ENCODE measurements around the gene PMEPA1.
"Not testable (repeated sequence)": the region's sequence is repeated elsewhere in the genome, so short reads cannot be mapped to it uniquely, and the experiment has no call there.

Gene PMEPA1

DNA sequence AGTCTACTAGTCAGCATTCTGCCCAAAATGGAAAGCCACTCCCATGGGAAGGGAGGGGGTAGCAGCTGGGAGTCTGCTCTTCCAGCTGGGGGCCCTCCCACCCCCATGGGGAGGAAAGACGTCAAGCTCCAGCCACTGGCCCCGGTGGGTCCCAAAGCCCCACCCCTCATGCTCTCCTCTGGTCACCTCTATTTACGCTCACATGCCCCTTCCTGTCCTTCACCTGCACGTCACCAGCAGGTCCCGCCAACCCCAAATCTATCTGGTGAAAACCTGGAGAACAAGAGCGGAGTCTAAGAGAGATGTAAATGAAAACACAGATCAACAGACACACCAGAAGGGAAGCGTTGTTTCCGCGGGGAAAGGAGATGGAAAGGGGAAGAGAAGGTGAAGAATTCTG lies 59.5 kb downstream of the PMEPA1 start:
- TF ChIP-seq ZNF274 (IDR thresholded peaks at IDR 0.05; ENCODE audit: low read depth, low read length): no peak
- H3K4me3 ChIP-seq (ENCODE audit: low read length): no peak overlapping the region

DNA sequence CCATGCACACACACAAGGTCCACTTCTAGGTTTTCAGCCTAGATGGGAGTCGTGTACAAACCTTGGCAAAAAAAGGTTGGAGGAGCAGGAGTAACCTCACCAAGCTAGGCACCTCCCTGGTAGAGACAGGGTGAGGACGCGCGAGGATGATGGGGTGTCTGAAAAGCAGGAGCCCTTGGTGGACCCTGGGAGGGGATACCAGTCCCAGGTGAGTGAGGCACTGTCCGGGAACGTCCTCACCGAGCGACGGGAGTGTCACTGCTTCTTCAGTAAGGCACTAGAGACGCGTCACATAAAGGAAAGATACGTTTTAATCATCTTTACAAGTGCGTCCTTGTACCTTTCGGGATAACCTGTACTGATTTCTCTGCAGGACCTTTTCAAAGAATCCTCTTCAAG lies 60.2 kb downstream of the PMEPA1 start:
- no peak for TF ChIP-seq ZNF274 (IDR thresholded peaks at IDR 0.05; ENCODE audit: low read depth, low read length)

DNA sequence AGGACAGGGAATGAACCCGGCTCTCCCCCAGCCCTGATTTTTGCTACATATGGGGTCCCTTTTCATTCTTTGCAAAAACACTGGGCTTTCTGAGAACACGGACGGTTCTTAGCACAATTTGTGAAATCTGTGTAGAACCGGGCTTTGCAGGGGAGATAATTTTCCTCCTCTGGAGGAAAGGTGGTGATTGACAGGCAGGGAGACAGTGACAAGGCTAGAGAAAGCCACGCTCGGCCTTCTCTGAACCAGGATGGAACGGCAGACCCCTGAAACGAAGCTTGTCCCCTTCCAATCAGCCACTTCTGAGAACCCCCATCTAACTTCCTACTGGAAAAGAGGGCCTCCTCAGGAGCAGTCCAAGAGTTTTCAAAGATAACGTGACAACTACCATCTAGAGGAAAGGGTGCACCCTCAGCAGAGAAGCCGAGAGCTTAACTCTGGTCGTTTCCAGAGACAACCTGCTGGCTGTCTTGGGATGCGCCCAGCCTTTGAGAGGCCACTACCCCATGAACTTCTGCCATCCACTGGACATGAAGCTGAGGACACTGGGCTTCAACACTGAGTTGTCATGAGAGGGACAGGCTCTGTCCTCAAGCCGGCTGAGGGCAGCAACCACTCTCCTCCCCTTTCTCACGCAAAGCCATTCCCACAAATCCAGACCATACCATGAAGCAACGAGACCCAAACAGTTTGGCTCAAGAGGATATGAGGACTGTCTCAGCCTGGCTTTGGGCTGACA lies 60.8 kb downstream of the PMEPA1 start:
- no peak for TF ChIP-seq ZNF274 (IDR thresholded peaks at IDR 0.05; ENCODE audit: low read depth, low read length)
- no peak overlapping the region for H3K4me3 ChIP-seq (ENCODE audit: low read length)

More for the DNA sequence above, 60.2 kb downstream of the PMEPA1 start:
- H3K4me3 ChIP-seq (ENCODE audit: low read length): no peak overlapping the region

DNA sequence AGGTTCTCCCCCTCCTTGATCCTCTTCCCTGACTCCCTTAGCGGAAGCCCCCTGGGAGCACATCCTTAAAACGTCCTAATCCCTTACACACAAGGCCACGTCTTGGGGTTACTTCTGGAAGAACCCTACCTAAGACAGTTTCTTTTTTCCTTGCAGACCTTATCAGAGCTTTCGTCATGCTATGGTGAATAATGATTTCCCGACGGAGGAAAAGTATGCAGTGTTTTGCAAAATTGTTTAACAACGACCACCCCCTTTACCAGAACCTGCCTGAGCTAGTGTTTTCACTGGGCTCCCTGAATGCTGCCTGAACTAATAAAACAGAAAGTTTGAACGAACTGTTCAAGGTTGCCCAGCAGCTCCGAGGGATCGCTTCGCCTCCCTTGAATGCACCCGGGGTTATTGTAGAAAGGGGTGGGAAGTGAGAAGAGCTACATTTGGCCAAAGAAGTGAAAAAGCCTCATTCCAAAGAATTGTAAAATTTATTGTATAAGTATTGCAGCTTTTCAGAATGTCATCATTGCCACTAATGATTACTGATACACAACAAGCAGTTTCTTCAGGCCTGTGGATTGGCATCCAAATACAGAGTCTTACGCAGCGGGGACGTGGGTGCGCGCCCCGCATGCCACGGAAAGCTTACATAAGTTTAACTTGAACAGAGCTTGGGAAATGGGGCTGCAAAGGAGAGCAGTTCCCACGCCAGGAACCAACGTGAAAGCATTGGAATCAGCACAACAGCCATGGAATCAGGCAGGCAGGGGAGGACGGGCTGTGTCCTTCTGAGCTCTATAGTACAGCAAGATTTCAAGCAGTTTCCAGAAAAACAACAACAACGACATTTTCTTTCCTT lies 61.7 kb downstream of the PMEPA1 start:
- TF ChIP-seq ZNF274 (IDR thresholded peaks at IDR 0.05; ENCODE audit: low read depth, low read length): no peak
- no peak overlapping the region for H3K4me3 ChIP-seq (ENCODE audit: low read length)

DNA sequence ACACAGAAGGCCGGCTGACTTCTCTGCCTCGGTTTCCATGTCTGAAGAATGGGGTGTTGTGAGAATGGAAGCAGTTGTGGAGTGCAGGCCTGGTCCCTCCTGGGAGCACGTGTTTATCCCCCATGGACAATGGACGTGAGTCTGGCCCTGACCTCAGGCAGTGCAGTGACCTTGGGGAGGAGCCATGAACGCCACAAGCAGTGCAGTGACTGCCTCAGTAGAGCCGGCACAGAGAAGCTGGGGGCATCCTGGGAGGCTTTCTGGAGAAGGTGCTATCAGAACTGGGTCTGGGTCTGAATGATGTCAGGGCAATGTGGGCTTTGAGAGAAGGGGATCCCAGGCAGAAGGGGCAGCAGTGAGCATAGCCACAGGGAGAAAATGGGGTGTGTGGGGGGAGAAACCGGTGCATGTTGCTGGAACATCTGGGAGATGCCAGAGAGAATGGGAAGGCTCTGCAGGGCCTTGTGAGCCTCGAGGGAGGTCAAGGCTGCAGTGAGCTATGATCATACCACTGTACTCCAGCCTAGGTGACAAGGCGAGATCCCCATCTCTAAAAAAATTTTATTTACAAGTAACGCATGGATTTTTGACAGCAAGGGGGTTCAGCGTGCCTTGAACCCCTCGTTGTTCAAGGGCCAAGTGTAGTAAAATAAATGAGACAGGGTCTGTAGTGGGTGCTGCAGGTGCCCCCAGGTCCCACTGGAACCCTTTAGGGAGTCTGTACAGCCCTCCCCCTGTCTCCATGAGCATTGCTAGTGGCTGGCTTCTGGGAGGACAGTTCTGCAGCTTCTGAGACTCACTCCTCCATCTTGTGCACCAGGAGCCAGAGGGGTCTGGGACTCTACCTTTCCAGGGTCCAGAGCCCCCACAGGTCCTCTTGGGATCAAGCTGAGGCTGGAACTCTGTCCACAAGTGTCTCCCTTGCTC lies 62.5 kb downstream of the PMEPA1 start:
- H3K4me3 ChIP-seq (ENCODE audit: low read length): no peak overlapping the region
- TF ChIP-seq ZNF274 (IDR thresholded peaks at IDR 0.05; ENCODE audit: low read depth, low read length): no peak

DNA sequence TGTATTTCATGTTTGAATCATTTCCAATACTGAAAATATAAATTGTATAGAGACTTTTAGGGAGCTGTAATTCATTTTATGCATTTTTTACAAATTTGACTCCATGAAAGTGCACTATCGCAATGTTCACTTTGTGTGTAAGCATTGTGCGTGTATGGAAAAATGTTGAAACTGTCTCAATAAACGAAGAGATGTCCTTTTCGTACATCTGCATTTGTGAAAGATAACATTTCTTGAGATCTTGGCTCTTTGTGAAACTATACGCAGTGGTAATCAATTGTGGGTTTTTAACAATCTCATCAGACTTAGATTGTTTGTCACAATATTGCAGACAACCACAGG lies 70.9 kb downstream of the PMEPA1 start:
- TF ChIP-seq ZNF274 (IDR thresholded peaks at IDR 0.05; ENCODE audit: low read depth, low read length): no peak
- no peak overlapping the region for H3K4me3 ChIP-seq (ENCODE audit: low read length)

DNA sequence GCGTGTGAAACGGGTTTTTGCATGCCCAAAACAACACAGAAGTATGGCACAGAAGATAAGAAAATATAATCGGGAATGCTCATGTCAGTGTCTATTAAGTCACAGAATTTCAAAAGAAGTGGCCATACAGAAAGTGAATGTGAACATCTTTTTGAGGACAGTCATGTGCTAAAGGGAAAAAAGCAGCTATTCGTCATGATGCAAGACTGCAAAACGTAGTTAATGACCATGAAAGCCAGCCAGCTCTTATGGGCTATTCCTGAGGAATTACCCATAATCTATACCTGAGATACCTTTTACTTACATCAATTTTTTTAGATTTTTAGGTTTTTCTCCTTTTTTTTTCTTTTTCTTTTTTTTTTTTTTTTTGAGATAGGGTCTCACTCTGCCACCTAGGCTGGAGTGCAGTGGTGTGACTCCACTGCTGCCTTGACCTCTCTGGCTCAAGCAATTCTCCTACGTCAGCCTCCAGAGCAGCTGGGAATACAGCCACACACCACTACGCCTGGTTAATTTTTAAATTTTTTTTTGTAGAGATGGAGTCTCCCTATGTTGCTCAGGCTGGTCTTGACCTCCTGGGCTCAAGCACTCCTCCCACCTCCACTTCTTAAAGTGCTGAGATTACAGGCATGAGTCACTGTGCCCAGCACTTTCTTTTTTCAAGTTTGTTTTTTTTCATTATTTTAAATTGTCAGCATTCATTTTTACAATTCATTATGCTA lies 71.5 kb downstream of the PMEPA1 start:
- TF ChIP-seq ZNF274 (IDR thresholded peaks at IDR 0.05; ENCODE audit: low read depth, low read length): no peak
- H3K4me3 ChIP-seq (ENCODE audit: low read length): no peak overlapping the region

DNA sequence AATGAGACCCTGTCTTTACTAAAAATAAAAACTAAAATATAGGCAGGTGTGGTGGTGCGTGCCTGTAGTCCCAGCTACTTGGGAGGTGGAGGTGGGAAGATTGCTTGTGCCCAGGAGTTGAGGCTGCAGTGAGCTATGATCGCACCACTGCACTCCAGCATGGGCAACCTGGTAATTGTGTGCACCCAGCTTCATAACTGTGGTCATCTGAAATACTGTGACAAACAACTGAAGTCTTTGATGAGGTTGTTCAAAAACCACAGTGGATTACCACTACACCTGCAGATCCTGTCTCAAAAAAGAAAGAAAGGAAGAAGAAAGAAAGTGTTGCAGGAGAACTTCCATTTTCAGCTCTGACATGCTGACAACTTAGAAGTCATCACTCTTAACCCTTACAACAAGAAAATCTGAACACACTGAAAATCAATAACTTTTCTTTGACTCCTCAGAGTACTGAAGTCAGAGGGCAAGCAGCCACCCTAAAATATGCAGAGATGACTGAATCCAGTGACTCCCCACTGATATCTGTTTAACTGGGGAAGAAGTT lies 75.8 kb downstream of the PMEPA1 start:
- TF ChIP-seq ZNF274 (IDR thresholded peaks at IDR 0.05; ENCODE audit: low read depth, low read length): no peak
- no peak overlapping the region for H3K4me3 ChIP-seq (ENCODE audit: low read length)

DNA sequence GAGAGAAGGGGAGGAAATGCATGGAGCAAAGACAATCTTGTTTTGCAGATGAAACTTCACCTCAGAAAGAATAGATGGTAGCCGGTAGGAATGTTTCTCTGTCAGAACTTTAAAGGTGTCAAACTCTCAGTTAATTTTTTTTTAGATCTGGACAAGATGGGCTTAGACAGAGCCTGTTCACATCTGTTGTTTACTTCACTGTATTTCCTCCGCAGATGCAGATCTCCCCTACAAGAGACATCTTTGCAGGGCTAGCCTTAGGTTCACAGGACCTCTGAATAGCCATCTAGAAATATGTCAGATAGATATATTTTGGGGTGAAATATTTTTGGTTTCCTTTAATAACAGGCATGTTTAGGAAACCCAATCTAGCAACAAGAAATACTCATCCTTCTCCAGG lies 77.5 kb downstream of the PMEPA1 start:
- no peak for TF ChIP-seq ZNF274 (IDR thresholded peaks at IDR 0.05; ENCODE audit: low read depth, low read length)
- no peak overlapping the region for H3K4me3 ChIP-seq (ENCODE audit: low read length)

DNA sequence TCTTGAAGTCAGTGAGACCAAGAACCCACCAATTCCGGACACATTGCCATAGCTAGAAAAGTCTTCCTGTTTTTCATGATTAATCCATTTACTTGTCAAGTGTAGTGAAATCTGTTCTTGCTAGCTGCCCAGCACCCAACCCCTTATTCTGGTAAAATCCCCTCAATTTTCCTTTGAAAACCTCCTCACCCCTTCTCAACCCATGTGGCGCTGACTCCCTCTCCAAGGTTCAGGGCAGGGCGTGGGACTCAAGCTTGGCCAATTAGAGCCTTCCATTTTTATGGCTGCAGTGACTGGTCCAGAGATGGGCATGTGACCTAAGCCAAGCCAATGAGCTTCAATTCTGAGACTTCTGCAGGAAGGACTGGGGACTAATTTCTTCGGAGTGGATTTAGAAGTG lies 79.8 kb downstream of the PMEPA1 start:
- H3K4me3 ChIP-seq (ENCODE audit: low read length): no peak overlapping the region; the same call in 1 of the 2 replicates
- no peak for TF ChIP-seq ZNF274 (IDR thresholded peaks at IDR 0.05; ENCODE audit: low read depth, low read length)

DNA sequence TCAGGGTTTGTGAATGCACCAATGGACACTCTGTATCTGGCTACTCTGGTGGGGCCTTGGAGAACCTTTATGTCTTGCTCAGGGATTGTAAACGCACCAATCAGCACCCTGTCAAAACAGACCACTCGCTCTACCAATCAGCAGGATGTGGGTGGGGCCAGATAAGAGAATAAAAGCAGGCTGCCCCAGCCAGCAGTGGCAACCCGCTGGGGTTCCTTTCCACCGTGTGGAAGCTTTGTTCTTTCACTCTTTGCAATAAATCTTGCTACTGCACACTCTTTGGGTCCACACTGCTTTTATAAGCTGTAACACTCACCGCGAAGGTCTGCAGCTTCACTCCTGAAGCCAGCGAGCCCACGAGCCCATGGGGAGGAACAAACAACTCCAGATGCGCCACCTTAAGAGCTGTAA lies 80.3 kb downstream of the PMEPA1 start:
- not testable (repeated sequence) for H3K4me3 ChIP-seq (ENCODE audit: low read length)

DNA sequence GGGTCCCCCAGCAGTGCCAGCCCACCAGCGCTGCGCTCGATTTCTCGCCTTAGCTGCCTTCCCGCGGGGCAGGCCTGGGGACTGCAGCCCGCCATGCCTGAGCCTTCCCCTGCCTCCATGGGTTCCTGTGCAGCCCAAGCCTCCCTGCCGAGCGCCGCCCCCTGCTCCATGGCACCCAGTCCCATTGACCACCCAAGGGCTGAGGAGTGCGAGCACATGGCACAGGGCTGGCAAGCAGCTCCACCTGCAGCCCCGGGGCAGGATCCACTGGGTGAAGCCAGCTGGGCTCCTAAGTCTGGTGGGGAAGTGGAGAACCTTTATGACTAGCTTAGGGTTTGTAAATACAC lies 80.9 kb downstream of the PMEPA1 start:
- H3K4me3 ChIP-seq (ENCODE audit: low read length): not testable (repeated sequence)

DNA sequence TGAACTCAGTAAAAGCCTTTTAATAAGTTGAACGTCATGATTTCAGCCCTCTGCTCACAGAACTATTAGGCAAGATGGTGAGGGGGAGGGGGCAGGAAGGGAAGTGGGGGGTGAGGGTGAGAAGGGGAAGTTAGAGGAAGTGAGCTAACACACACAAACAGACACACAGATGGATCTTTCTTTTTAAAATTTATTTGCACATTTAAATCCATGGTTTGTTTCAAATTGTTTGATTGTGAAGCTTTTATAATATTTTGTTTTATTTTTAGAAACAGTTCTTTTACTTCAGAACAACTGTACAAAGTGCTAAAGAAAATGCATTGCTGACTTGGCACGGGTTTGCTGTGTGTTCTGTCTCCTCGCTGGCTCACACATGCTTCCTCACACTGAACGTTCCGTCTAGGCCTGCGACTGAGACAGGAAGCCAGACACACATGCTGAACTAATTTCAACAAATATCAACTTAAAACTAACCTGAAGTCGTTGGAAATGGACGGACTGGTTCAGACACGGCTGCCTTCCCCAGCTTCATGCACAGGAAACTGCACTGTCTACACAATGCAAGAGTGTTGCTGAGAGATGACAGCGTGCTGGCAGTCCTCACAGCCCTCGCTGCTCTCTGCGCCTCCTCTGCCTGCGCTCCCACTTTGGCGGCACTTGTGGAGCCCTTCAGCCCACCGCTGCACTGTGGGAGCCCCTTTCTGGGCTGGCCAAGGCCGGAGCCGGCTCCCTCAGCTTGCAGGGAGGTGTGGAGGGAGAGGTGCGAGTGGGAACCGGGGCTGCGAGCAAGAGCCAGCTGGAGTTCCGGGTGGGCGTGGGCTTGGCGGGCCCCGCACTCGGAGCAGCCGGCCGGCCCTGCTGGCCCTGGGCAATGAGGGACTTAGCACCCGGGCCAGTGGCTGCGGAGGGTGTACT lies 81.5 kb downstream of the PMEPA1 start:
- H3K4me3 ChIP-seq (ENCODE audit: low read length): no peak overlapping the region

More for the DNA sequence above, 81.5 kb downstream of the PMEPA1 start:
- TF ChIP-seq ZNF274 (IDR thresholded peaks at IDR 0.05; ENCODE audit: low read depth, low read length): no peak
